HG03469 (cell line): ENCODE measurements around the gene KHDC4.
A peak's percentile ranks its signal among the peaks of the same experiment; 100 is the strongest.

ENCODE experiments used
- ATAC-seq: cut with Tn5 transposase; IDR thresholded peaks from one replicate; pipeline ENCODE4 v1.9.1; 2021; ENCODE audit warnings: mild to moderate bottlenecking, moderate library complexity, moderate number of reproducible peaks; ENCODE audit not compliant: unreplicated experiment

The KHDC4 gene

DNA sequence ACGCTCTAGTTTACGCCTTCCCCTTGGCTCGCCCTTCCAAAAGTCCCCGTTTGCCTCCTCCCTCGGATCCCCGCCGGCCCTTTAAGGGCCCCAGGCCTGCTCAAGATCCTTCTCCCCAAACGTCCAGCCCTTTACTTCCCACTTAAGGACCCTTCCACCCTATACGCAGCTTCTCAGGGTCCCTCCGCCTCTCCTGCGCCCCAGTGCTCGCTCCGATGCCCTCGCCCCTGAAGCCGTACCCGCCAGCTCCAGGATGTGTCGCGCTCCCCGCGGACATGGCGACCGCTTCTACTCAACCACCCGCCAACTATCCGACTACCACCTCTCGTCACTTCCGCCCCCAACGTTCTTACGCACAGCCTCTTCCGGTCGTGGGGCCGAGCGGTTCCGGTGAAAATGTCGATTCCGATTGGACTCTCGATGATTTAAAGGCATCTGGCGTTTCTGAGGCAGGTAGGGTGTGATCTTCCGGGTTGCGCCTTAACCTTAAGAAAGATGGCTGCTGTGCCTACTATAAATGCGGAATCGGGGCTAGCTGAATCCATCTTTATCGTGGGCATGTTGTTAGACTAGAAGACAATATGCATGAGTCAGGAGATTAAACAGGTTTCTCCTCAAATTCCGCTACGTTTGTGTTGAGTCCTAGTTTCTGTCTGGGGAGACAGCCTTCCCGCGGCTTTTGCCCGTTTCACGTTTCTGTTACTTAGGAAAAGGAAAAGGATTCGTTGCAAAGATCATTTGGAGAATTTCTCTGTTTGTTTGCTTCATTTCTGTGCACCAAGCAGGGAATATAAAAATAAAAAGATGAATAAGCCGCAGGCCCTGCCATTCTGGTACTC lies at the start of gene KHDC4:
TSS of gene KHDC4 (minus strand) at position 317 of the 839 bp plus-strand sequence. CDS start at position 277, 40 bp downstream.
- ATAC-seq = peak; percentile 65

- no peak for ATAC-seq
Observed at GRCh38 chr1:155983191-155984024, 49.2 kb upstream of the KHDC4 start.

GRCh38 chr1:155982106-155982505 lies 47.9 kb upstream of the KHDC4 start:
- ATAC-seq = no peak

GRCh38 chr1:155981266-155982088 lies 47.3 kb upstream of the KHDC4 start:
- no peak for ATAC-seq

DNA sequence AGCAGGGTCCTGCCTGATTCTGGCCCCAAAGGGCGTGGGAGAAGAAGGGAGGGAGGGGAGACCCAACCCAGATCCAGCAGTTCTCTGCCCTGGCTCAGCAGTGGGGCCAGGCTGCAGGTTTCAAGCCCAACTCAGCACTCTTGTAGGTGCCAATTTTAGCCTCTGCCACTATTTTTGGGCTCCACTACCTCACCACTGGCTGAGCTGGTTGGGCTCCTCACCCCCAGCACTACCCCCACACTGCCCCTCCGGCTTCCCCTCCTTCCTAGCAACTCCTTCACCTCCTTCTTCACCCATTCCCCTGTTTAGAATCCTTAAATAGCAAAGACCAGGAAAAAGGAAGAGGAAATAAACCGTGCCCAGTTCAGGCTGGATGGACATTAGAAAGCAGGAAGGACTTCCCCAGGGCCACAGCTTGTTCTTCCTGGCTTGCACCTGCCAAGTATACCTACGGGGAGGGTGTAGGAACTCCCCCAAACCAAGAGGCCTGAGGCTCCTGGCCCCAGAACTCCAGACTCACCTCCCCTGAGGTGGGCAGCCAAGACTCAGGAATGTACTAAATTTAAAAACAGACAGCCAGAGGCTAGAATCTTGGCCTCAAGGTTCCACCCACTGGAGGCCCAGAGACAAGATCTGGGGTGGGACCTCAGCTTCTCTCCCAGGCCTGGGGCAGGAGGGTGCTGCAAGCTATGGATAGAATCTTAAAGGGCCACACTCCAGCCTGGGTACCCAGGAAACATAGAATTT lies 45.6 kb upstream of the KHDC4 start:
- no peak for ATAC-seq

DNA sequence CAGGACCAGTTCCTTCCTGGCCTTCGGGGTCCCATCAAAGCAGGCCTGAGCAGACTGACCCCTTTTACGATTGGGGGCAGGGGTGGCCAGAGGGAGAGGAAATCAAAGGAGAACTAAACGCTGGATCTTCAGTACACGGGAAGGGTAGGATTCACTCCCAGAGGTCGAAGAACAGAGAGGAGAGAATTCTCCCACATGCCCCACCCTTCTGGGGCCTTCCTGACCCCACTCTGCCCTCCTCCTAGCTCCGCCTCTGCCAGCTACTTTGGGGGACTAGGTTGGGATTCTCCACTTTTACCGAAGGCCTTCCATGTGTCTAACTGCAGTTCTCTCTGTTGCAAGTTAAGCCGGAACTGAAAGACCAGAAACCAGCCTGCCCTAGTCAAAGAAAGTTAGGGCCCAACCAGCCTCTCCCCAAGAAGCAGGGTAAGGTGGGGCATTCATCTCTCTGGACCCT lies 44.8 kb upstream of the KHDC4 start:
- ATAC-seq = no peak

DNA sequence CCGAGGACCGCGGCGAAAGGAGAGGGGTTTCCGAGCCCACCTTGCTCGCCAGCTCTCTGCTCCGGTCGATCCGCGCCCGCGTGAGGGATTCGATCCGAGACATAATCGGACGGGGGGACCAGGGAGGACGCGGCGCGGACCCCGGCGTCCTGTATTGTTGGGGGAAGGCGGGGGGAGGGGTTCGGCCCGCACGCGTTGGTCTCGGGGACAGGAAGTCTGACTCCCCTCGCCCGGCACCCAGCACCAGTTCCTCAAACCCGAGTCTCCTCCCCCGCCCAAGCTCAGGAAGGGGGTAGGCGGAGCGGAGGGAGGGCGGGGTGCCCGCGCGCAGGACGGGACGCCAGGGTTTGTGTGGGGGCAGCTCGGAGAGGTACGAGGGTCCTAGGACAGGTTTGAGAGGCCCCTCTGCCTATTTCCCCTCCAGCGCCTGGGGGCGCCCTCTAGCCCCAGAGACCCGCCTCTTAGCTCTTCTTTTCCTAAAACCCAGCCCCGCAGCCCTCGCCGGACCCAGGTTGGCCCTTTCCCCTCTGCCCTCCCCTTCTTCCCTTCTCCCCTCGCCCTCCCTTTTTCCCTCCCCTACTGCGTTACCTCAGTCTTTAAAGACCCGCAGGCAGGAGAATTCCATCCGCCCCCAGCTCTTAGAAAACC lies 44.2 kb upstream of the KHDC4 start, which contains the start of gene ARHGEF2:
TSS of gene ARHGEF2 (minus strand) at position 223 of the 648 bp plus-strand sequence. CDS start at position 103, 120 bp downstream.
- no peak for ATAC-seq

- ATAC-seq = no peak
Observed at GRCh38 chr1:155977690-155978324, 43.6 kb upstream of the KHDC4 start.

DNA sequence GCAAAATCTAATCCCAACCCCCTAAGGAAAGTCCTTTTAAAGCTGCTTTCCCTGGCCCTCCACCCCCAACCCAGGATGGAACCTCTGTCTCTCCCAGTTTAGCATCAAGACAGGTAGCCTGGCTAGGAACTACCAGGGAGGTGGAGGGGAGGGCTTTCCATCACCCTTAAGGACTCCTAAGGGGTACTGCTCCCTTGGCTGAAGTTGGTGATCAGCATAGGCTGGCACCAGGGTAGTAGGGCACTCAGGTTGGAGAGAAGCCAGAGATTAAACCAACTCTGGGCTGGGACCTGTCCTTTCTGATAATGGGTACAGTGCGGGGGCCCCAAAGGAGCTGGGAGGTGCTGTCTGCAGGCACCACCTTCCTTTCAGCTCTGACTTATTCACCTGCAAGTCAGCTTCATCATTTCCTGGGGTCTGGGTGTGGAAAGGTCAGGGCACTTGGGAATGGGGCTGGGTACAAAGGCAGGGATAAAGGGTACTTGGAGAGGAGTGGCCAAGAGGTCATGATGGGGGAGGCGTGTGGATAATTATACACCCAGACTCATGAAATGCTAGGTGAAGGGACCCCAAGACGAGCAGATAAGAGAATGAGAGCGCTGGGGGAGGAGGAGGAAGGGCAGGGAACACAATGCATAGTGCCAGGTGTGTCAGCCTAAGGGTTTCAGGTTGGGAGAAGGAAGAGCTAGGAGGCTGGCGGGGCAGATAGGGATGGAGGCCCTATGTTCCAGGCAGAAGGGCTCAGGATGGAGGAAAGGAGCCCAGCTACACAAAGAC lies 42.9 kb upstream of the KHDC4 start:
- ATAC-seq = no peak

GRCh38 chr1:155976062-155976912 lies 42.1 kb upstream of the KHDC4 start:
- no peak for ATAC-seq

GRCh38 chr1:155975375-155976061 lies 41.3 kb upstream of the KHDC4 start:
- ATAC-seq = no peak

DNA sequence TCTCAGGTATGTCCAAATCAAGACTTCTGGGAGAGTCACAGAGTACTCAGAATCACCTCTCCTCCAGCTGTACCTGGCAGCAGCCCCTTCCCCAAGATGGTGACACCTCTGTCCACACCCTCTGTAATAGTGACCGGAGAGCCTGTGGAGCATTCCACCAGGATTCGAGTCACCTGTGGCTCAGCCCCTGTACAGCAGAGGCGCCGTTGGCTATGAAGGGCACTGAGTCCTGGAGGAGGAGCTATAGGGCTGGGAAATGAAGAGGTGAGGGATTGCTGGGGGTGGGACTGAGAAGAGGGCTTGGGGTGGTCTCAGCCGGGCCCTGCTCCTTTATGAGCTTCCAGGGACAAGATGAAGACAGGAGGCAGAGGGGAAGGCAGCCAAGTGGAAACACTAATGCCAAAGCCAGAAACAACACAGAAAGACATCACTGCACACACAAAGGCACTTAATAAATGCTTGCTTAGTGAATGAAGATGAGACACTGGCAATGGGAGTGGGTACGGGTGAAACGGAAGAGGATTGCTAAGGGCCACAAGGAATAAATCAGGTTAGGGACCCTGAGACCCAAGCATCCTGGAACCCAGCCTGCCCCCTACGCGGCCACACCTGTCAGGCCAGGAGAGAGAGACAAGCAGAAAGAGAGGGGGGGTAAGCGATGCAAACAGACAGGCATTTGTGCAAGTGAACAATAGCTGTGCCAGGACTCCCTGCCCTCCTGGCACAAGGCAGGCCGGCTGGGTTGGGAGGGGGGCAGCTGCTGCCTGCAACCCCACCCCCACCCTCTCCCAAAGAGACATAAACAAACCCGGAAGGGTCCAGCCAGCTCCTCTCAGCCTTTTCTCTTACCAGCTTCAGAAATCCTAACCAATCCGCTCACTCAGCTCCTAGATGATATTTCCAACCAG lies 40.2 kb upstream of the KHDC4 start:
- ATAC-seq = no peak

GRCh38 chr1:155973723-155974122 lies 39.5 kb upstream of the KHDC4 start:
- no peak for ATAC-seq

- no peak for ATAC-seq
Observed at GRCh38 chr1:155971910-155972809, 37.9 kb upstream of the KHDC4 start.
